Measurements from ENCODE around the gene PERM1. TPM values are rescaled to one million over a fixed set of nuclear protein-coding genes. Genes with fewer than 3 reads are reported as not detected.

The PERM1 gene
- total and polyA plus RNA-seq, 2 of the 13 experiments (the other 11 are each of a cell fraction or from before 2014, with no cell fraction given), result 0.04 to 0.29 TPM

GRCh38 chr1:1013922-1014648 is 32.2 kb upstream of the PERM1 start (continued):
- peak; percentile 62; the same call in 1 of the 2 replicates for TF ChIP-seq ZNF687 (CRISPR knock-in tag; IDR thresholded peaks at IDR 0.05)
- peak; percentile 56; the same call in 1 of the 2 replicates for TF ChIP-seq ZFP91 (CRISPR knock-in tag; IDR thresholded peaks at IDR 0.05; ENCODE audit: borderline replicate concordance)
- TF ChIP-seq ELK4 (CRISPR knock-in tag; IDR thresholded peaks at IDR 0.05; ENCODE audit: borderline replicate concordance), result no peak
- TF ChIP-seq ATF7 (IDR thresholded peaks at IDR 0.05), result no peak
- TF ChIP-seq ATF7 (CRISPR knock-in tag; IDR thresholded peaks at IDR 0.05), result no peak
- TF ChIP-seq HDAC1 (CRISPR knock-in tag; IDR thresholded peaks at IDR 0.05), result 0 out of 2 replicates have a peak, but pooled peaks have one; percentile 7
- TF ChIP-seq ZBTB14 (CRISPR knock-in tag; IDR thresholded peaks at IDR 0.05), result no peak
- TF ChIP-seq XRCC5 (optimal IDR thresholded peaks at IDR 0.05; ENCODE audit: low read length), result peak; percentile 18
- 0 out of 2 replicates have a peak, but pooled peaks have one; percentile 3 for TF ChIP-seq MXD1 (CRISPR knock-in tag; IDR thresholded peaks at IDR 0.05)
- 0 out of 2 replicates have a peak, but pooled peaks have one; percentile 5 for TF ChIP-seq KDM5B (CRISPR knock-in tag; IDR thresholded peaks at IDR 0.05; ENCODE audit: borderline replicate concordance)
- TF ChIP-seq ZBTB2 (CRISPR knock-in tag; IDR thresholded peaks at IDR 0.05; ENCODE audit: low read depth), result 0 out of 2 replicates have a peak, but pooled peaks have one; percentile 22
- 0 out of 2 replicates have a peak, but pooled peaks have one; percentile 60 for TF ChIP-seq ZNF766 (CRISPR knock-in tag; IDR thresholded peaks at IDR 0.05; ENCODE audit: borderline replicate concordance)
- TF ChIP-seq ZMAT3 (CRISPR knock-in tag; conservative IDR thresholded peaks at IDR 0.05), result 0 out of 2 replicates have a peak, but pooled peaks have one; percentile 9
- 0 out of 2 replicates have a peak, but pooled peaks have one; percentile 49 for TF ChIP-seq ZFP90 (CRISPR knock-in tag; IDR thresholded peaks at IDR 0.05; ENCODE audit: borderline replicate concordance)
- peak; percentile 46; the same call in 1 of the 2 replicates for TF ChIP-seq ZNF431 (CRISPR knock-in tag; IDR thresholded peaks at IDR 0.05; ENCODE audit: borderline replicate concordance, low read depth)
